ENCODE data around the gene SMOC2. TPM values are rescaled to one million over a fixed set of nuclear protein-coding genes. Genes with fewer than 3 reads are reported as not detected.
A peak's percentile ranks its signal among the peaks of the same experiment; 100 is the strongest.

The SMOC2 gene
- total and polyA plus RNA-seq, 2 experiments from 2014 or later: 51.0 to 88.7 TPM

DNA sequence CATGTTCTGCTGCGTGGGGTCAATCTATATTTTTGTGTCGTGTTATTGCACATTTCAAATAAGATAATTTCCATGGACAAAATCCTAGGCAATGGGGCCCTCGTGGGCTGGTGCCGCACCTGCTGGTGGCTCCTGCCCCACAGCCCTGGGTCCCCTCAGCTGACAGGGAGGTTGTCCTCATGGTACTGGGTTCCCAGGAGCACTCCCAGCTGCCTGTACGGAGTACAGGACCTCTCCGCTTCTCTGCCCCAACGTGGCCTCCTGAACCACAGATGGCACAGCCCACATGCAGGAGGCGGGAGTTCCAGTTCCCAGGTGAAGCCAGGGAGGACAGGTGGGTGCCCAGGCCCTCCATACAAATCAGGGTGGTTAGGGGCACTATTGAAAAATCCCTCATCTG is 243.5 kb downstream of the SMOC2 start:
- no peaks in the 10 kb centered on the region for H3K27me3 ChIP-seq
- H3K27ac ChIP-seq: no peak overlapping the region
- no peak overlapping the region for H3K4me3 ChIP-seq
- no peaks in the 10 kb centered on the region for H3K36me3 ChIP-seq (replicated peaks; ENCODE audit: insufficient read depth, low read depth)
- no peak overlapping the region for H3K4me2 ChIP-seq
- no peak for TF ChIP-seq CTCF (IDR thresholded peaks at IDR 0.05; ENCODE audit: poor library complexity)
- TF ChIP-seq EZH2 (IDR thresholded peaks at IDR 0.05; ENCODE audit: borderline replicate concordance): no peak
- no peak for TF ChIP-seq EZH2phosphoT487 (IDR thresholded peaks at IDR 0.05; ENCODE audit: low read depth, severe bottlenecking, unreplicated experiment)
- no peaks in the 10 kb centered on the region for H3K9me3 ChIP-seq (ENCODE audit: low read depth)
- no peak for DNase-seq (ENCODE audit: low spot score)
- H2AFZ ChIP-seq: no peak overlapping the region
- H3K9me2 ChIP-seq (replicated peaks; ENCODE audit: insufficient read depth): no peaks in the 10 kb centered on the region
- WGBS (ENCODE audit: low lambda C conversion rate, missing lambda C conversion rate): 70% methylated on average over 8 of the region's 8 CpGs
- H3K79me2 ChIP-seq: no peaks in the 10 kb centered on the region
- H4K20me1 ChIP-seq (ENCODE audit: insufficient read depth, poor library complexity, severe bottlenecking): no peaks in the 10 kb centered on the region
- no peaks in the 10 kb centered on the region for H3K4me1 ChIP-seq (ENCODE audit: insufficient read depth)

DNA sequence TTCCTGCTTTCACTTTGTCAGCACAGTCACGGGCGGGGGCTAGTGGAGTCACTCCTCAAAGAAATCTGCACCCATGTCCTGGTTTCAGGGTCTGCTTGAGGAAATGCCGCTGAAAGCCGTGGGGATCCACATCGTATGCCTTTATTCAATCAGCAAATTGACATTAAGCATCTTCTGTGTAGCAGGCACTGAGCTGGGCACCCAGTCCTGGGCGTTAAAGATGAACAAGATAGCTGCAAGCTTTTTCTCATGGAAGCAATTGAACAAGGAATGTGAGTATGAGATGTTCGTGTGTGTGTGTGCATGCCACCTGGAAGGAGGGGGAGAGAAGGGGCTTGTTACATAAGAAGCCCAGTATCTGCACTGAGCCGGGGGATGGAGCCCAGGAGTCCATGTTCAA is 243.9 kb downstream of the SMOC2 start:
- Histone ChIP-seq H4K20me1 (ENCODE audit: insufficient read depth, poor library complexity, severe bottlenecking) (no peaks in the 10 kb centered on the region), H3K79me2 (no peaks in the 10 kb centered on the region), H3K9me2 (replicated peaks; ENCODE audit: insufficient read depth) (no peaks in the 10 kb centered on the region), H3K27ac (no peak overlapping the region), H3K4me2 (no peak overlapping the region), H3K36me3 (replicated peaks; ENCODE audit: insufficient read depth, low read depth) (no peaks in the 10 kb centered on the region), H3K4me1 (ENCODE audit: insufficient read depth) (no peaks in the 10 kb centered on the region), H3K4me3 (no peak overlapping the region), H2AFZ (no peak overlapping the region), H3K9me3 (ENCODE audit: low read depth) (no peaks in the 10 kb centered on the region), H3K27me3 (no peaks in the 10 kb centered on the region)
- no peak for TF ChIP-seq EZH2phosphoT487 (IDR thresholded peaks at IDR 0.05; ENCODE audit: low read depth, severe bottlenecking, unreplicated experiment)
- DNase-seq (ENCODE audit: low spot score): no peak
- 91% methylated on average over 8 of the region's 8 CpGs for WGBS (ENCODE audit: low lambda C conversion rate, missing lambda C conversion rate)

- no peak for TF ChIP-seq EZH2phosphoT487 (IDR thresholded peaks at IDR 0.05; ENCODE audit: low read depth, severe bottlenecking, unreplicated experiment)
- TF ChIP-seq EZH2 (IDR thresholded peaks at IDR 0.05; ENCODE audit: borderline replicate concordance): no peak
- no peak for TF ChIP-seq CTCF (IDR thresholded peaks at IDR 0.05; ENCODE audit: poor library complexity)
- Histone ChIP-seq H3K4me1 (ENCODE audit: insufficient read depth) (no peaks in the 10 kb centered on the region), H3K79me2 (no peaks in the 10 kb centered on the region), H3K4me3 (no peak overlapping the region), H3K9me3 (ENCODE audit: low read depth) (no peaks in the 10 kb centered on the region), H4K20me1 (ENCODE audit: insufficient read depth, poor library complexity, severe bottlenecking) (no peaks in the 10 kb centered on the region), H3K4me2 (no peak overlapping the region), H3K9me2 (replicated peaks; ENCODE audit: insufficient read depth) (no peaks in the 10 kb centered on the region), H3K27me3 (no peaks in the 10 kb centered on the region), H2AFZ (no peak overlapping the region), H3K27ac (no peak overlapping the region), H3K36me3 (replicated peaks; ENCODE audit: insufficient read depth, low read depth) (no peaks in the 10 kb centered on the region)
- DNase-seq (ENCODE audit: low spot score): no peak
- 89% methylated on average over 25 of the region's 25 CpGs for WGBS (ENCODE audit: low lambda C conversion rate, missing lambda C conversion rate)
Measured at GRCh38 chr6:168686029-168686738, 245.2 kb downstream of the SMOC2 start.

DNA sequence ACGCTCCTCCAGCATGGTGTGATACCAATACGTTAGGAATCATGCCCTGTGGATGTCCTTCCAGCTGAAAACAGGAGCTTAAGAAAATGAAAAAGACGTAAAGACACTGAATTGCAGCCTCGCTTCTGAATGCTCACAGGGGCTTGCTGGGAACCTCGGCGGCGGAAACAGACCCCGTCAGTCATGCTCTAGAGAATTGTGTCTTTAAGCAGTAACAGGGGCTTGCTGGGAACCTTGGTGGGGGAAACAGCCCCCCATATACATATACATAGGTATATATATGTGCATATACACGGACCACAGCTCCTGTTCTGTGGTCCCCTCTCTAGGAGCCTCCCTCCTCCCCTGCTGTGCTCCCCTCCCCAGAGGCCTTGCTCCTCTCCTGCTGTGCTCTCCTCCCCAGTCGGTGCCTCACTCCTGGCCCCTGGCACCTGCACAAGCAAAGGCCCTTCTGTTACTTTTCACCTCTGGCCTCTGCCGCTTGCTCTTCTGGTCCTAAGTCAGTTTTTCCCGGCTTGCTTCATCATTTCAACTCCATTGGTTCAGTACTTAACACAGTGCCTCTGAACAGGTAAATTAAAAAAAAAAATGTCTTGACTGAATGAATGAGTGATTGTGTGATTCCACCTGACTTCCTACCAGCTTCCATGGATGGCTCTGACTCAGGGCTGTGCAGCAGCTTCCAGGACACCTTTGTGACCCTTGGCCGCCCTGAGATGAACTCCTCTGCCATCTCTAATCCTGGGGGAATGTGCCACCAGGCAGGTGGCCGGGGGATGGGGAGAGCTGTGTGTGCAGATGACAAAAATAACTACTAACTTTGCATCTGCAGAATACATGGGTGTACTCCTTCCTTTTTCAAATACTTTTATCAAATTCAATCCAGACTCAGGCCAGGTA is 246.1 kb downstream of the SMOC2 start:
- Histone ChIP-seq H3K27me3 (no peaks in the 10 kb centered on the region), H3K9me2 (replicated peaks; ENCODE audit: insufficient read depth) (no peaks in the 10 kb centered on the region), H4K20me1 (ENCODE audit: insufficient read depth, poor library complexity, severe bottlenecking) (no peaks in the 10 kb centered on the region), H3K4me3 (no peak overlapping the region), H2AFZ (no peak overlapping the region), H3K79me2 (no peaks in the 10 kb centered on the region), H3K4me2 (no peak overlapping the region), H3K9me3 (ENCODE audit: low read depth) (no peaks in the 10 kb centered on the region), H3K36me3 (replicated peaks; ENCODE audit: insufficient read depth, low read depth) (no peaks in the 10 kb centered on the region), H3K27ac (no peak overlapping the region), H3K4me1 (ENCODE audit: insufficient read depth) (no peaks in the 10 kb centered on the region)
- DNase-seq (ENCODE audit: low spot score): peak; percentile 28
- TF ChIP-seq CTCF (IDR thresholded peaks at IDR 0.05; ENCODE audit: poor library complexity) (no peak), EZH2phosphoT487 (IDR thresholded peaks at IDR 0.05; ENCODE audit: low read depth, severe bottlenecking, unreplicated experiment) (no peak), EZH2 (IDR thresholded peaks at IDR 0.05; ENCODE audit: borderline replicate concordance) (no peak)
- 71% methylated on average over 14 of the region's 14 CpGs for WGBS (ENCODE audit: low lambda C conversion rate, missing lambda C conversion rate)
